ENCODE results near the gene MISP. TPM values are rescaled to one million over a fixed set of nuclear protein-coding genes. Genes with fewer than 3 reads are reported as not detected.

MISP gene
- total and polyA plus RNA-seq, 9 of the 15 experiments (the other 6 are each of a cell fraction or from before 2014, with no cell fraction given) = 0.04 to 0.29 (median 0.05) TPM; not detected in 5

DNA sequence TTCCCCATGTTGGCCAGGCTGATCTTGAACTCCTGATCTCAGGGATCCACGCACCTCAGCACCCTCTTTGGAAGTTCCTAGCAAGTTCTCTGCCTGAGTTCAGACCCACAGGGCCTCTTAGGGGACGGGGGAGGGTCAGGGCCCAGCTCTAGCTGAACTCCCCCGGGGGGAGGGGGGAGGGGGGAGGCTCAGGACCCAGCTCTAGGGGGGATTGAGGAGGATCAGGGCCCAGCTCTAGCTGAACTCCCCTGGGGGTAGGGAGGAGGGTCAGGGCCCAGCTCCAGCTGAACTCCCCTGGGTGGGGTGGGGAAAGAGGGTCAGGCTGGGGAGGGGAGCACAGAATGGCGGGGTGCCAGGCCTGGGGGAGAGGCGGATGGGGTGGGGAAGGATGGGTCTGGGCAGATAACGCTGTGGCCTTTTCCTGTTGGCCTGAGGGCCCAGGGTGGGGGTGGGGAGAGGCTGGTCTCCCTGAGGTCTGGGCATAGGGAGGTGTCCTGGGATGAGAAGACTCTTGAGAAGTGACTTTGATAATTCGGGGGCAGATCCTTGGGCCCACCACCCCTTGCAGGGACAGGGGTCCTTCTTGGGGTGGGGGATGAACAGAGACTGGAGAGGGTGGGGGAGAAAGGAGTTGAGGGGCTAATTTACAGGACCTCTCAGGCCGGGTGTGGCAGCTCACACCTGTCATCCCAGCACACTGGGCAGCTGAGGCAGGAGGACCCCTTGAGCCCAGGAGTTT lies 40.8 kb downstream of the MISP start (continued):
- TF ChIP-seq, protein P1, sequence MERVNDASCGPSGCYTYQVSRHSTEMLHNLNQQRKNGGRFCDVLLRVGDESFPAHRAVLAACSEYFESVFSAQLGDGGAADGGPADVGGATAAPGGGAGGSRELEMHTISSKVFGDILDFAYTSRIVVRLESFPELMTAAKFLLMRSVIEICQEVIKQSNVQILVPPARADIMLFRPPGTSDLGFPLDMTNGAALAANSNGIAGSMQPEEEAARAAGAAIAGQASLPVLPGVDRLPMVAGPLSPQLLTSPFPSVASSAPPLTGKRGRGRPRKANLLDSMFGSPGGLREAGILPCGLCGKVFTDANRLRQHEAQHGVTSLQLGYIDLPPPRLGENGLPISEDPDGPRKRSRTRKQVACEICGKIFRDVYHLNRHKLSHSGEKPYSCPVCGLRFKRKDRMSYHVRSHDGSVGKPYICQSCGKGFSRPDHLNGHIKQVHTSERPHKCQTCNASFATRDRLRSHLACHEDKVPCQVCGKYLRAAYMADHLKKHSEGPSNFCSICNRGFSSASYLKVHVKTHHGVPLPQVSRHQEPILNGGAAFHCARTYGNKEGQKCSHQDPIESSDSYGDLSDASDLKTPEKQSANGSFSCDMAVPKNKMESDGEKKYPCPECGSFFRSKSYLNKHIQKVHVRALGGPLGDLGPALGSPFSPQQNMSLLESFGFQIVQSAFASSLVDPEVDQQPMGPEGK (CRISPR knock-in tag; IDR thresholded peaks at IDR 0.05; ENCODE audit: borderline replicate concordance) = no peak
- TF ChIP-seq, protein P2, sequence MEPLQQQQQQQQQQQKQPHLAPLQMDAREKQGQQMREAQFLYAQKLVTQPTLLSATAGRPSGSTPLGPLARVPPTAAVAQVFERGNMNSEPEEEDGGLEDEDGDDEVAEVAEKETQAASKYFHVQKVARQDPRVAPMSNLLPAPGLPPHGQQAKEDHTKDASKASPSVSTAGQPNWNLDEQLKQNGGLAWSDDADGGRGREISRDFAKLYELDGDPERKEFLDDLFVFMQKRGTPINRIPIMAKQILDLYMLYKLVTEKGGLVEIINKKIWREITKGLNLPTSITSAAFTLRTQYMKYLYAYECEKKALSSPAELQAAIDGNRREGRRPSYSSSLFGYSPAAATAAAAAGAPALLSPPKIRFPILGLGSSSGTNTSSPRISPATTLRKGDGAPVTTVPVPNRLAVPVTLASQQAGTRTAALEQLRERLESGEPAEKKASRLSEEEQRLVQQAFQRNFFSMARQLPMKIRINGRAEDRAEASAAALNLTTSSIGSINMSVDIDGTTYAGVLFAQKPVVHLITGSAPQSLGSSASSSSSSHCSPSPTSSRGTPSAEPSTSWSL (CRISPR knock-in tag; IDR thresholded peaks at IDR 0.05; ENCODE audit: borderline replicate concordance) = no peak
- TF ChIP-seq FOXA1 (IDR thresholded peaks at IDR 0.05; ENCODE audit: borderline replicate concordance) (no peak), ZNF224 (CRISPR knock-in tag; IDR thresholded peaks at IDR 0.05) (no peak), CHCHD3 (CRISPR knock-in tag; IDR thresholded peaks at IDR 0.05) (no peak), NFXL1 (CRISPR knock-in tag; IDR thresholded peaks at IDR 0.05) (no peak), ZZZ3 (IDR thresholded peaks at IDR 0.05) (no peak), ZEB2 (IDR thresholded peaks at IDR 0.05) (no peak), BHLHE40 (IDR thresholded peaks at IDR 0.05; ENCODE audit: low read length) (no peak), MAFF (IDR thresholded peaks at IDR 0.05; ENCODE audit: low read length) (no peak), TCF3 (CRISPR knock-in tag; IDR thresholded peaks at IDR 0.05) (peak; percentile 61; the same call in 1 of the 2 replicates)
- TF ChIP-seq, protein P3, sequence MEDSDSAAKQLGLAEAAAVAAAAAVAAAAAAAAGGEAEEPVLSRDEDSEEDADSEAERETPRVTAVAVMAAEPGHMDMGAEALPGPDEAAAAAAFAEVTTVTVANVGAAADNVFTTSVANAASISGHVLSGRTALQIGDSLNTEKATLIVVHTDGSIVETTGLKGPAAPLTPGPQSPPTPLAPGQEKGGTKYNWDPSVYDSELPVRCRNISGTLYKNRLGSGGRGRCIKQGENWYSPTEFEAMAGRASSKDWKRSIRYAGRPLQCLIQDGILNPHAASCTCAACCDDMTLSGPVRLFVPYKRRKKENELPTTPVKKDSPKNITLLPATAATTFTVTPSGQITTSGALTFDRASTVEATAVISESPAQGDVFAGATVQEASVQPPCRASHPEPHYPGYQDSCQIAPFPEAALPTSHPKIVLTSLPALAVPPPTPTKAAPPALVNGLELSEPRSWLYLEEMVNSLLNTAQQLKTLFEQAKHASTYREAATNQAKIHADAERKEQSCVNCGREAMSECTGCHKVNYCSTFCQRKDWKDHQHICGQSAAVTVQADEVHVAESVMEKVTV (CRISPR knock-in tag; IDR thresholded peaks at IDR 0.05) = no peak
- TF ChIP-seq, protein P4, sequence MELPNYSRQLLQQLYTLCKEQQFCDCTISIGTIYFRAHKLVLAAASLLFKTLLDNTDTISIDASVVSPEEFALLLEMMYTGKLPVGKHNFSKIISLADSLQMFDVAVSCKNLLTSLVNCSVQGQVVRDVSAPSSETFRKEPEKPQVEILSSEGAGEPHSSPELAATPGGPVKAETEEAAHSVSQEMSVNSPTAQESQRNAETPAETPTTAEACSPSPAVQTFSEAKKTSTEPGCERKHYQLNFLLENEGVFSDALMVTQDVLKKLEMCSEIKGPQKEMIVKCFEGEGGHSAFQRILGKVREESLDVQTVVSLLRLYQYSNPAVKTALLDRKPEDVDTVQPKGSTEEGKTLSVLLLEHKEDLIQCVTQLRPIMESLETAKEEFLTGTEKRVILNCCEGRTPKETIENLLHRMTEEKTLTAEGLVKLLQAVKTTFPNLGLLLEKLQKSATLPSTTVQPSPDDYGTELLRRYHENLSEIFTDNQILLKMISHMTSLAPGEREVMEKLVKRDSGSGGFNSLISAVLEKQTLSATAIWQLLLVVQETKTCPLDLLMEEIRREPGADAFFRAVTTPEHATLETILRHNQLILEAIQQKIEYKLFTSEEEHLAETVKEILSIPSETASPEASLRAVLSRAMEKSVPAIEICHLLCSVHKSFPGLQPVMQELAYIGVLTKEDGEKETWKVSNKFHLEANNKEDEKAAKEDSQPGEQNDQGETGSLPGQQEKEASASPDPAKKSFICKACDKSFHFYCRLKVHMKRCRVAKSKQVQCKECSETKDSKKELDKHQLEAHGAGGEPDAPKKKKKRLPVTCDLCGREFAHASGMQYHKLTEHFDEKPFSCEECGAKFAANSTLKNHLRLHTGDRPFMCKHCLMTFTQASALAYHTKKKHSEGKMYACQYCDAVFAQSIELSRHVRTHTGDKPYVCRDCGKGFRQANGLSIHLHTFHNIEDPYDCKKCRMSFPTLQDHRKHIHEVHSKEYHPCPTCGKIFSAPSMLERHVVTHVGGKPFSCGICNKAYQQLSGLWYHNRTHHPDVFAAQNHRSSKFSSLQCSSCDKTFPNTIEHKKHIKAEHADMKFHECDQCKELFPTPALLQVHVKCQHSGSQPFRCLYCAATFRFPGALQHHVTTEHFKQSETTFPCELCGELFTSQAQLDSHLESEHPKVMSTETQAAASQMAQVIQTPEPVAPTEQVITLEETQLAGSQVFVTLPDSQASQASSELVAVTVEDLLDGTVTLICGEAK (IDR thresholded peaks at IDR 0.05) = no peak
- TF ChIP-seq, protein P4 (CRISPR knock-in tag; IDR thresholded peaks at IDR 0.05) = no peak
